Stomach (tissue), 9 donors: Measurements from ENCODE around the gene POLR2C. TPM values are rescaled to one million over a fixed set of nuclear protein-coding genes. Genes with fewer than 3 reads are reported as not detected.
A peak's percentile ranks its signal among the peaks of the same experiment; 100 is the strongest.

Experiments
- DNase-seq, 2 donors: peaks; one replicate each; pipeline versions ENCODE4 v3.0.0 to v3.0.0-alpha.2; 2013 to 2019
- H3K27ac ChIP-seq, 5 donors: fragments of 200-600 bp in 4 of 5; sonication (generic) in 4 of 5; one replicate each; pipeline ENCODE4 v1.5.1; 2013 to 2019; ENCODE audit warnings: mild to moderate bottlenecking in 1 of 5, moderate library complexity in 1 of 5
- H3K27me3 ChIP-seq, 3 donors: fragments of 200-600 bp; sonication (generic); one replicate each; pipeline ENCODE4 v1.5.1; 2017 to 2019; ENCODE audit warnings: mixed run types in 1 of 3
- H3K36me3 ChIP-seq, 4 donors: fragments of 200-600 bp; sonication (generic); 1 replicate in 3 of 4; 2 replicates in 1 of 4; pipeline ENCODE4 v1.5.1; 2016 to 2019
- H3K4me1 ChIP-seq, 4 donors: fragments of 200-600 bp; sonication (generic); one replicate each; pipeline ENCODE4 v1.5.1; 2016 to 2019
- H3K4me3 ChIP-seq, 4 donors: fragments of 200-600 bp; sonication (generic) in 3 of 4; one replicate each; pipeline ENCODE4 v1.5.1; 2016 to 2019; ENCODE audit warnings: mild to moderate bottlenecking in 1 of 4
- H3K9me3 ChIP-seq, 4 donors: fragments of 200-600 bp; sonication (generic); one replicate each; pipeline ENCODE4 v1.5.1; 2016 to 2019
- EP300 ChIP-seq: sonication (generic); formaldehyde crosslinking; IDR thresholded peaks from one replicate; pipeline ENCODE4 v1.6.1; 2017; ENCODE audit warnings: antibody characterized with exemption
- POLR2A ChIP-seq, 4 donors: fragments of 450-650 bp; IDR thresholded peaks; one replicate each; pipeline ENCODE4 v1.6.1; 2016; ENCODE audit warnings: antibody characterized with exemption in 4 of 4, control low read depth in 2 of 4, mild to moderate bottlenecking in 1 of 4, moderate library complexity in 1 of 4
- POLR2AphosphoS5 ChIP-seq, 3 donors: sonication (generic); formaldehyde crosslinking; IDR thresholded peaks; one replicate each; pipeline ENCODE4 v1.6.1; 2016; ENCODE audit warnings: antibody characterized with exemption in 3 of 3
- whole genome bisulfite sequencing, 5 donors: extraction: QIAGEN DNeasy Blood & Tissue Kit in 3 of 5; methylation state at CpG; one replicate each; pipeline versions ENCODE4 v1.1.5 to v1.1.7; 2013 to 2018; 5-methylcytosine and 5-hydroxymethylcytosine counted together
- intact Hi-C: fragments of 100-400 bp; cut with DNase I; formaldehyde crosslinking; loops from one replicate; pipeline ENCODE4 v1.15.1; 2023; ENCODE audit warnings: low total_unique reads
- polyA plus RNA-seq, 3 donors: library from polyadenylated mRNA; stranded (reverse); fragments of 200-250 nt; gene quantifications; one replicate each; pipeline ENCODE4 v1.2.3, GENCODE V29; 2013
- total RNA-seq, 5 donors: library from RNA; depleted of rRNA; stranded (reverse); fragments of >200 nt; gene quantifications; one replicate each; pipeline versions ENCODE4 v1.1.0 to v1.2.3, GENCODE V29; 2014 to 2016
- TF ChIP-seq, protein P1 (sequence below), 7 experiments: fragments of 450-650 bp in 4 of 7; fragments of 200-600 bp in 3 of 7; sonication (generic) in 3 of 7; IDR thresholded peaks; one replicate each; pipeline ENCODE4 v1.5.1; 2016 to 2019; ENCODE audit warnings: antibody characterized with exemption in 7 of 7, control low read depth in 2 of 7, mild to moderate bottlenecking in 1 of 7
- donor health status: healthy with polysubstance abuse.
- donor health status: Bipolar disorder and iron deficiency.
- donor health status: healthy.

POLR2C gene
- total and polyA plus RNA-seq, 8 donors, result 31.8 to 162 (median 67.8) TPM

DNA sequence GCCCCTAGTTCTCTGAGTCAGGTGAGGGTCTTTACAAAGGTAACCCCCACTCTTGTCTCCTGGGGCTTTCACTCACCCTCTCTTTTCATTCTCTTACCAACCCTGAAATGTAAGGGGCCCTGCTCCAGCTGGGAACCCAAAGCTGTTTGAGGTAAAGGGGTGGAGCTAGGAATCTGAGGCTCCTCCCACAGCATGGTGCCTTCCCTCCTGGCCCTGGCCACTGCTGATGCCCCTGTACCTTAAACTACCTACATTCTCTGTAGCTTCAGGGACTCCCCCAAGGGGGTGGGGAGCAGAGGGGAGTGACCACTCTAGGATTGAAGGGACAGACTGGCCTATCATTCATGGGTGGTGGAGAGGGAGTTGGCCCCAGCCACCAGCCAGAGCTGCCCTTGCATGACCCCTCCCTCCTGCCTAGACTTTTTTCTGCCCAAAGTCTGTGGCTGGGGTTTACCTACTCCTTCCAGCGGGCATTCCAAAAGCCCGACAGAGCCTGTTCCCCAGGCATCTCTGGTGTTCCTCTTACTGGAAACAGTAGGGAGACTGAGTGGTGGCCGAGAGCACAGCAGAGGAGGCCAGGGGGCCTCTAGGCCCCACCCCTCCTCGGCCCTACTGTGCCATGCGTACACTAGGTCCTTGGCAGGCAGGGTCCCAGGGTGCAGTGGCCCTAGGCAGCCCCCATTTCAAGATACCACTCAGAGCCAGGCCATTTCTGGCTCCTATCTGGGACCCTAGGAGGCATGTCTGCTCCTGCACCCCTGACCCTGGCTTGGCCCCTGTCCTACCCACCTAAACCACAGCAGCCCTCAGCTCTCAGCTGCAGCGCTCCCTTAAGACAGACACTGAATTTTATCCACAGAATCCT is 14.3 kb downstream of the POLR2C start:
- peak overlapping the region in 3 of 5 donors; percentile 1 to 45 (median 4) for H3K27ac ChIP-seq

DNA sequence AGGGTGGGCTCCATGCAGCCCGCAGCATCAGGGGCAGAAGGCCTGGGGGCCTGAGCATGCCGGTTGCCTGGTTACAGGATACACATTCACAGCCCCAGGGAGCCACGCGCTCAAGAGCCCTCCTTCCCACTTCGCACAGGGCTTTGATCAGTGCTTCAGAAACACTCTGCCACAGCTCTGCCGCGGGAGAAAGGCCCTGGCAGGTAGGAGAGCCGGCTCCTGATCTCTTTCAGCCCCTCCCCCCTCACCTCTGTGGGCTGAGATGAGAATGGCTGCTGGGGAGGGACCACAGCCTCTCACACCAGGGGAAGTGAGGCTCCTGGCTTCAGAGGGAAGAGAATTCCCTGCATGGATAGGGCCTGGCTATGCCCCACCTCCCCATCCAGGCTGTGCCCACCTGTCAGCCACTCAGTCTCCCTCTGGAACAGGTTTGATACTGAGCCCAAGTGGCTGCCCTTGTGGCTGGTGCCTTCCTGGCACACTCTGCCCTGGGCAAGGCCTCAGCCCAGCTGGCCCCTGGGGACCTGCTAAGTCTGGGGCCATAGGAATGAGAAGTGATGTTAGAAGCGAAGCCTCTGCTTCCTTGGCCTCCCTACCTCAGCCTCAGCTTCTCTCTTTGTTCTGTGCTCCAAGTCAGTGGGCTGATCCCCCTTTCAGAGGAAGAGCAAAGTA is 15.2 kb downstream of the POLR2C start:
- H3K4me1 ChIP-seq, result peaks cover 37 to 73% (median 63%) of the 10 kb centered on the region in 4 donors
- H3K27ac ChIP-seq, result peak overlapping the region in 3 of 5 donors; percentile 38 to 87 (median 84)
- no peak for DNase-seq
- peaks cover 25 to 37% (median 28%) of the 10 kb centered on the region in 4 donors for H3K36me3 ChIP-seq
- 58 to 86% (median 61%) methylated on average over 3 to 9 of the region's 9 CpGs for WGBS, 5 donors
- TF ChIP-seq POLR2AphosphoS5 (IDR thresholded peaks at IDR 0.05) (no peak), EP300 (no peak), POLR2A (IDR thresholded peaks at IDR 0.05) (no peak)
- TF ChIP-seq, protein P1, sequence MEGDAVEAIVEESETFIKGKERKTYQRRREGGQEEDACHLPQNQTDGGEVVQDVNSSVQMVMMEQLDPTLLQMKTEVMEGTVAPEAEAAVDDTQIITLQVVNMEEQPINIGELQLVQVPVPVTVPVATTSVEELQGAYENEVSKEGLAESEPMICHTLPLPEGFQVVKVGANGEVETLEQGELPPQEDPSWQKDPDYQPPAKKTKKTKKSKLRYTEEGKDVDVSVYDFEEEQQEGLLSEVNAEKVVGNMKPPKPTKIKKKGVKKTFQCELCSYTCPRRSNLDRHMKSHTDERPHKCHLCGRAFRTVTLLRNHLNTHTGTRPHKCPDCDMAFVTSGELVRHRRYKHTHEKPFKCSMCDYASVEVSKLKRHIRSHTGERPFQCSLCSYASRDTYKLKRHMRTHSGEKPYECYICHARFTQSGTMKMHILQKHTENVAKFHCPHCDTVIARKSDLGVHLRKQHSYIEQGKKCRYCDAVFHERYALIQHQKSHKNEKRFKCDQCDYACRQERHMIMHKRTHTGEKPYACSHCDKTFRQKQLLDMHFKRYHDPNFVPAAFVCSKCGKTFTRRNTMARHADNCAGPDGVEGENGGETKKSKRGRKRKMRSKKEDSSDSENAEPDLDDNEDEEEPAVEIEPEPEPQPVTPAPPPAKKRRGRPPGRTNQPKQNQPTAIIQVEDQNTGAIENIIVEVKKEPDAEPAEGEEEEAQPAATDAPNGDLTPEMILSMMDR (IDR thresholded peaks at IDR 0.05), result no peak
- no peaks in the 10 kb centered on the region for H3K9me3 ChIP-seq
- intact Hi-C loops, result no loop called here
- H3K27me3 ChIP-seq, result no peaks in the 10 kb centered on the region
- H3K4me3 ChIP-seq, result peak overlapping the region in 1 of 4 donors; percentile 61

More for the DNA sequence above, 14.3 kb downstream of the POLR2C start:
- no peak overlapping the region for H3K4me3 ChIP-seq
- no peaks in the 10 kb centered on the region for H3K9me3 ChIP-seq
- TF ChIP-seq POLR2A (IDR thresholded peaks at IDR 0.05) (no peak), EP300 (no peak)
- TF ChIP-seq, protein P1 (IDR thresholded peaks at IDR 0.05), result no peak
- H3K4me1 ChIP-seq, result peaks cover 45 to 81% (median 72%) of the 10 kb centered on the region in 4 donors
- intact Hi-C loops, result no loop called here
- H3K36me3 ChIP-seq, result peaks cover 25 to 45% (median 37%) of the 10 kb centered on the region in 4 donors
- 77 to 88% (median 80%) methylated on average over 4 to 6 of the region's 6 CpGs for WGBS, 5 donors
- no peak for DNase-seq
- H3K27me3 ChIP-seq, result no peaks in the 10 kb centered on the region

DNA sequence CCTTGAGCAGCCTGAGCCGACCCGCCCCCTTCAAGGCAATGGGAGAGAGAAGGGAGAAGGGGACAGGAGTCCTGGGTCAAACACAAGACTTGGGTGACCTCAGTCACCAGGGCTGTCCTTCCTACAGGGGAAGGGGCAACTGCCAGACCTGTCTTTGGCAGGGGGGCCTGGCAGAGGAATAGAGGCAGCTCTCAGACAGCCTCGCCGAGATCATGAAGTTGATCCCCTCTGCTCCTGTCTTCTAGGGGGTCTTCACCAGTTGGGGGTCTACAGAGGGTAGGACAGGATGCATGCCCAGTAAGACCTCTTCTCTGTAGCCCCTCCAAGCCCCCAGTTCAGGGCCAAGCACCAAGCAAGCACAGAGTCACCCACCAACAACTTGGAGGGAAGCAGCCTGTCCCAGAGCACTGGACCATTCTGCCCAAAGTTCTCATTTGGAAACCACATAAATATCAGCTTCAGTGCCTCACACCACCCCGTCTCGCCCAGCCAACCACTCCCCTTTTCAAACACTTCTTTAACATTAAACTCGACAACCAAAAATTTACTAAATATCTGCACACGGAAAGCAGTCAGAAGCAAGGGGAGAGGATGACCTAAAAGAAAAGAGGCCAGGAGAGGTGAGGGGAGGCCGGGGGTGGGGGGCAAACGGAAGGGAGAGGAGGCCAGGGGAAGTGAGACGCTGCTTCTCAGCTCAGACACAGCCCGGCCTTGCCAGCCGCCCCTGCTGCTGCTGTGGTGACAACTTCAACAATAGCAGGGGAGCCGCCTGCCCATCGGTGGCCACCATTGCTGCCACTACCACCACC is 16.1 kb downstream of the POLR2C start:
- H3K4me1 ChIP-seq, result peaks cover 40 to 68% (median 62%) of the 10 kb centered on the region in 4 donors
- 31 to 35% (median 32%) methylated on average over 11 to 15 of the region's 15 CpGs for WGBS, 5 donors

More for the DNA sequence above, 16.1 kb downstream of the POLR2C start:
- H3K27me3 ChIP-seq, result no peaks in the 10 kb centered on the region
- H3K27ac ChIP-seq, result peak overlapping the region in 4 of 5 donors; percentile 83 to 89 (median 86)
- H3K36me3 ChIP-seq, result peaks cover 15 to 27% (median 19%) of the 10 kb centered on the region in 4 donors
- peak overlapping the region; percentile 39 to 61 (median 42) for H3K4me3 ChIP-seq
- intact Hi-C loops, result no loop called here
- TF ChIP-seq, protein P1 (IDR thresholded peaks at IDR 0.05), result no peak
- no peak for TF ChIP-seq POLR2AphosphoS5 (IDR thresholded peaks at IDR 0.05)
- TF ChIP-seq EP300, result no peak
- no peak for TF ChIP-seq POLR2A (IDR thresholded peaks at IDR 0.05)
- no peak for DNase-seq
- H3K9me3 ChIP-seq, result no peaks in the 10 kb centered on the region
